NT2/D1 (cell line): ENCODE measurements around the gene GPR39.

Source experiments
- YY1 ChIP-seq: IDR thresholded peaks from 2 replicates; pipeline ENCODE4 v1.6.1; 2011; ENCODE audit not compliant: insufficient read length, insufficient read depth
- ZNF274 ChIP-seq: IDR thresholded peaks from 2 replicates; pipeline ENCODE4 v1.6.1; 2011; ENCODE audit warnings: mild to moderate bottlenecking, low read depth, low read length

DNA sequence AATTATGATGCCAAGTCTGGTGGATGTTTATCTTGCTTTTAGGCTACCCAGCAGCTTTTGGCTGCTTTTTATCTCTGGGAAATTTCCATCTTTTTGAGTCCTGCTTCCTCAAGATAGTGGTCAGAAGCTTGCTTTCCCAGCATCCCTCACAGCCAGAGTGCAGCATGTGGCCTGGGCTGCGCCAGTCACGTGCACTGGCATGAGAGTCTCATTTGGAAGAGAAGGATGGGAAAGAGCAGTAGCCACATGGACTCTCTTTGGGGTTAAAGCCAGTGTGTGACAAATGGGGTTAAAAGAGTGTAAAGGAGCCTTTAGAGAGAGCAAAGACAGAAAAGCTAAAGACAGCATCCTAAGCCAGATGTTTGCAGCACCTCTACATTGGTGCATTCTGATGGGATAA, 12.7 kb downstream of the GPR39 start:
- no peak for TF ChIP-seq ZNF274
- TF ChIP-seq YY1: no peak
